ENCODE measurements around the gene SLC7A9. TPM values are rescaled to one million over a fixed set of nuclear protein-coding genes. Genes with fewer than 3 reads are reported as not detected.

Gene SLC7A9
- 1.0 TPM for total RNA-seq

GRCh38 chr19:32869369-32869965, at the start of gene SLC7A9:
TSS of gene SLC7A9 (minus strand) at chr19:32869767. CDS start at chr19:32868534, 1,233 bp downstream.
- Histone ChIP-seq H3K9ac (ENCODE audit: low read depth in 1 of 3, low read length in 3 of 3) (no peak within 1 kb of the TSS), H3K4me3 (ENCODE audit: low read length in 3 of 3) (no peak within 1 kb of the TSS), H3K36me3 (ENCODE audit: control insufficient read depth in 3 of 3, insufficient read depth in 3 of 3, low read length in 3 of 3) (no peaks in the 10 kb centered on the region), H3K4me1 (ENCODE audit: control insufficient read depth in 3 of 3, insufficient read depth in 3 of 3, low read length in 3 of 3) (no peaks in the 10 kb centered on the region), H3K27ac (ENCODE audit: low read depth, low read length) (no peak within 1 kb of the TSS), H3K27me3 (ENCODE audit: control insufficient read depth in 3 of 3, insufficient read depth in 3 of 3, low read length in 3 of 3) (no peaks in the 10 kb centered on the region), H3K9me3 (ENCODE audit: control insufficient read depth in 3 of 3, low read length in 3 of 3) (no peaks in the 10 kb centered on the region)

GRCh38 chr19:32919365-32919764, 49.8 kb upstream of the SLC7A9 start:
- H3K27ac ChIP-seq (ENCODE audit: low read depth, low read length) = no peak overlapping the region
- no peaks in the 10 kb centered on the region for H3K4me1 ChIP-seq (ENCODE audit: control insufficient read depth in 3 of 3, insufficient read depth in 3 of 3, low read length in 3 of 3)
- H3K9ac ChIP-seq (ENCODE audit: low read depth in 1 of 3, low read length in 3 of 3) = no peak overlapping the region
- H3K9me3 ChIP-seq (ENCODE audit: control insufficient read depth in 3 of 3, low read length in 3 of 3) = no peaks in the 10 kb centered on the region
- H3K4me3 ChIP-seq (ENCODE audit: low read length in 3 of 3) = no peak overlapping the region
- no peaks in the 10 kb centered on the region for H3K27me3 ChIP-seq (ENCODE audit: control insufficient read depth in 3 of 3, insufficient read depth in 3 of 3, low read length in 3 of 3)
- peaks cover 28 to 31% (median 28%) of the 10 kb centered on the region in 3 donors for H3K36me3 ChIP-seq (ENCODE audit: control insufficient read depth in 3 of 3, insufficient read depth in 3 of 3, low read length in 3 of 3)

GRCh38 chr19:32917616-32917996, 48.0 kb upstream of the SLC7A9 start:
- H3K9ac ChIP-seq (ENCODE audit: low read depth in 1 of 3, low read length in 3 of 3) = no peak overlapping the region
- no peak overlapping the region for H3K27ac ChIP-seq (ENCODE audit: low read depth, low read length)

GRCh38 chr19:32916969-32917615, 47.5 kb upstream of the SLC7A9 start:
- Histone ChIP-seq H3K9me3 (ENCODE audit: control insufficient read depth in 3 of 3, low read length in 3 of 3) (no peaks in the 10 kb centered on the region), H3K4me1 (ENCODE audit: control insufficient read depth in 3 of 3, insufficient read depth in 3 of 3, low read length in 3 of 3) (no peaks in the 10 kb centered on the region), H3K4me3 (ENCODE audit: low read length in 3 of 3) (no peak overlapping the region), H3K27ac (ENCODE audit: low read depth, low read length) (no peak overlapping the region), H3K27me3 (ENCODE audit: control insufficient read depth in 3 of 3, insufficient read depth in 3 of 3, low read length in 3 of 3) (no peaks in the 10 kb centered on the region), H3K9ac (ENCODE audit: low read depth in 1 of 3, low read length in 3 of 3) (no peak overlapping the region), H3K36me3 (ENCODE audit: control insufficient read depth in 3 of 3, insufficient read depth in 3 of 3, low read length in 3 of 3) (peaks cover 20 to 27% (median 21%) of the 10 kb centered on the region in 3 donors)

More at GRCh38 chr19:32917616-32917996, 48.0 kb upstream of the SLC7A9 start:
- H3K36me3 ChIP-seq (ENCODE audit: control insufficient read depth in 3 of 3, insufficient read depth in 3 of 3, low read length in 3 of 3) = peaks cover 20 to 27% (median 22%) of the 10 kb centered on the region in 3 donors
- no peaks in the 10 kb centered on the region for H3K9me3 ChIP-seq (ENCODE audit: control insufficient read depth in 3 of 3, low read length in 3 of 3)
- no peaks in the 10 kb centered on the region for H3K27me3 ChIP-seq (ENCODE audit: control insufficient read depth in 3 of 3, insufficient read depth in 3 of 3, low read length in 3 of 3)
- H3K4me3 ChIP-seq (ENCODE audit: low read length in 3 of 3) = no peak overlapping the region
- no peaks in the 10 kb centered on the region for H3K4me1 ChIP-seq (ENCODE audit: control insufficient read depth in 3 of 3, insufficient read depth in 3 of 3, low read length in 3 of 3)

- Histone ChIP-seq H3K4me3 (ENCODE audit: low read length in 3 of 3) (no peak overlapping the region), H3K27me3 (ENCODE audit: control insufficient read depth in 3 of 3, insufficient read depth in 3 of 3, low read length in 3 of 3) (no peaks in the 10 kb centered on the region), H3K9ac (ENCODE audit: low read depth in 1 of 3, low read length in 3 of 3) (no peak overlapping the region), H3K9me3 (ENCODE audit: control insufficient read depth in 3 of 3, low read length in 3 of 3) (no peaks in the 10 kb centered on the region), H3K4me1 (ENCODE audit: control insufficient read depth in 3 of 3, insufficient read depth in 3 of 3, low read length in 3 of 3) (no peaks in the 10 kb centered on the region), H3K27ac (ENCODE audit: low read depth, low read length) (no peak overlapping the region), H3K36me3 (ENCODE audit: control insufficient read depth in 3 of 3, insufficient read depth in 3 of 3, low read length in 3 of 3) (peaks cover 15 to 33% (median 20%) of the 10 kb centered on the region in 3 donors)
Observed at GRCh38 chr19:32914879-32915660, 45.5 kb upstream of the SLC7A9 start.

GRCh38 chr19:32911467-32911866, 41.9 kb upstream of the SLC7A9 start:
- no peaks in the 10 kb centered on the region for H3K4me1 ChIP-seq (ENCODE audit: control insufficient read depth in 3 of 3, insufficient read depth in 3 of 3, low read length in 3 of 3)
- peaks cover 9 to 31% (median 25%) of the 10 kb centered on the region in 3 donors for H3K36me3 ChIP-seq (ENCODE audit: control insufficient read depth in 3 of 3, insufficient read depth in 3 of 3, low read length in 3 of 3)
- H3K27ac ChIP-seq (ENCODE audit: low read depth, low read length) = no peak overlapping the region
- no peaks in the 10 kb centered on the region for H3K9me3 ChIP-seq (ENCODE audit: control insufficient read depth in 3 of 3, low read length in 3 of 3)
- H3K9ac ChIP-seq (ENCODE audit: low read depth in 1 of 3, low read length in 3 of 3) = no peak overlapping the region
- no peak overlapping the region for H3K4me3 ChIP-seq (ENCODE audit: low read length in 3 of 3)
- H3K27me3 ChIP-seq (ENCODE audit: control insufficient read depth in 3 of 3, insufficient read depth in 3 of 3, low read length in 3 of 3) = no peaks in the 10 kb centered on the region

- H3K27me3 ChIP-seq (ENCODE audit: control insufficient read depth in 3 of 3, insufficient read depth in 3 of 3, low read length in 3 of 3) = no peaks in the 10 kb centered on the region
- H3K9me3 ChIP-seq (ENCODE audit: control insufficient read depth in 3 of 3, low read length in 3 of 3) = peaks cover 0 to 3% (median 0%) of the 10 kb centered on the region in 3 donors
- H3K27ac ChIP-seq (ENCODE audit: low read depth, low read length) = no peak overlapping the region
- no peaks in the 10 kb centered on the region for H3K4me1 ChIP-seq (ENCODE audit: control insufficient read depth in 3 of 3, insufficient read depth in 3 of 3, low read length in 3 of 3)
- H3K36me3 ChIP-seq (ENCODE audit: control insufficient read depth in 3 of 3, insufficient read depth in 3 of 3, low read length in 3 of 3) = peaks cover 9 to 31% (median 25%) of the 10 kb centered on the region in 3 donors
- H3K4me3 ChIP-seq (ENCODE audit: low read length in 3 of 3) = no peak overlapping the region
- no peak overlapping the region for H3K9ac ChIP-seq (ENCODE audit: low read depth in 1 of 3, low read length in 3 of 3)
Observed at GRCh38 chr19:32910874-32911273, 41.3 kb upstream of the SLC7A9 start.

- Histone ChIP-seq H3K36me3 (ENCODE audit: control insufficient read depth in 3 of 3, insufficient read depth in 3 of 3, low read length in 3 of 3) (peaks cover 9 to 33% (median 25%) of the 10 kb centered on the region in 3 donors), H3K4me3 (ENCODE audit: low read length in 3 of 3) (no peak overlapping the region), H3K4me1 (ENCODE audit: control insufficient read depth in 3 of 3, insufficient read depth in 3 of 3, low read length in 3 of 3) (no peaks in the 10 kb centered on the region), H3K9ac (ENCODE audit: low read depth in 1 of 3, low read length in 3 of 3) (no peak overlapping the region), H3K9me3 (ENCODE audit: control insufficient read depth in 3 of 3, low read length in 3 of 3) (peaks cover 0 to 5% (median 0%) of the 10 kb centered on the region in 3 donors), H3K27ac (ENCODE audit: low read depth, low read length) (no peak overlapping the region), H3K27me3 (ENCODE audit: control insufficient read depth in 3 of 3, insufficient read depth in 3 of 3, low read length in 3 of 3) (no peaks in the 10 kb centered on the region)
Observed at GRCh38 chr19:32910094-32910493, 40.5 kb upstream of the SLC7A9 start.

GRCh38 chr19:32909257-32909656, 39.7 kb upstream of the SLC7A9 start:
- peaks cover 7 to 25% (median 22%) of the 10 kb centered on the region in 3 donors for H3K36me3 ChIP-seq (ENCODE audit: control insufficient read depth in 3 of 3, insufficient read depth in 3 of 3, low read length in 3 of 3)
- H3K27ac ChIP-seq (ENCODE audit: low read depth, low read length) = no peak overlapping the region
- H3K4me3 ChIP-seq (ENCODE audit: low read length in 3 of 3) = no peak overlapping the region
- no peaks in the 10 kb centered on the region for H3K27me3 ChIP-seq (ENCODE audit: control insufficient read depth in 3 of 3, insufficient read depth in 3 of 3, low read length in 3 of 3)
- H3K9me3 ChIP-seq (ENCODE audit: control insufficient read depth in 3 of 3, low read length in 3 of 3) = peaks cover 0 to 5% (median 0%) of the 10 kb centered on the region in 3 donors
- no peak overlapping the region for H3K9ac ChIP-seq (ENCODE audit: low read depth in 1 of 3, low read length in 3 of 3)
- no peaks in the 10 kb centered on the region for H3K4me1 ChIP-seq (ENCODE audit: control insufficient read depth in 3 of 3, insufficient read depth in 3 of 3, low read length in 3 of 3)
